GM10847 (cell line): ENCODE results near the gene ANKRD9.

Experiments used
- POLR2A ChIP-seq: IDR thresholded peaks from 2 replicates; pipeline ENCODE4 v1.6.1; 2011; ENCODE audit not compliant: insufficient read length; ENCODE audit errors: extremely low read depth

Gene ANKRD9

GRCh38 chr14:102505775-102506625, 3.6 kb downstream of the ANKRD9 start:
- TF ChIP-seq POLR2A: no peak

- TF ChIP-seq POLR2A: no peak
These were observed 4.5 kb downstream of the ANKRD9 start for GRCh38 chr14:102505000-102505619.

- no peak for TF ChIP-seq POLR2A
These were observed 5.1 kb downstream of the ANKRD9 start for GRCh38 chr14:102504328-102504999.

- no peak for TF ChIP-seq POLR2A
These were observed 5.8 kb downstream of the ANKRD9 start for GRCh38 chr14:102503641-102504327.

GRCh38 chr14:102502571-102502970, 7.0 kb downstream of the ANKRD9 start:
- TF ChIP-seq POLR2A: no peak

- TF ChIP-seq POLR2A: no peak
These were observed 7.7 kb downstream of the ANKRD9 start for GRCh38 chr14:102501751-102502315.

- TF ChIP-seq POLR2A: no peak
These were observed 8.9 kb downstream of the ANKRD9 start for GRCh38 chr14:102500713-102501112.

GRCh38 chr14:102500158-102500662, 9.4 kb downstream of the ANKRD9 start:
- TF ChIP-seq POLR2A: no peak

- no peak for TF ChIP-seq POLR2A
These were observed 10.0 kb downstream of the ANKRD9 start for GRCh38 chr14:102499401-102500157.

GRCh38 chr14:102498678-102499265, 10.8 kb downstream of the ANKRD9 start:
- no peak for TF ChIP-seq POLR2A

- TF ChIP-seq POLR2A: no peak
These were observed 11.4 kb downstream of the ANKRD9 start for GRCh38 chr14:102497998-102498677.

GRCh38 chr14:102496958-102497744, 12.4 kb downstream of the ANKRD9 start:
- no peak for TF ChIP-seq POLR2A

GRCh38 chr14:102496331-102496691, 13.3 kb downstream of the ANKRD9 start:
- TF ChIP-seq POLR2A: no peak
